ENCODE measurements around the gene TRAM2.

TRAM2 gene

DNA sequence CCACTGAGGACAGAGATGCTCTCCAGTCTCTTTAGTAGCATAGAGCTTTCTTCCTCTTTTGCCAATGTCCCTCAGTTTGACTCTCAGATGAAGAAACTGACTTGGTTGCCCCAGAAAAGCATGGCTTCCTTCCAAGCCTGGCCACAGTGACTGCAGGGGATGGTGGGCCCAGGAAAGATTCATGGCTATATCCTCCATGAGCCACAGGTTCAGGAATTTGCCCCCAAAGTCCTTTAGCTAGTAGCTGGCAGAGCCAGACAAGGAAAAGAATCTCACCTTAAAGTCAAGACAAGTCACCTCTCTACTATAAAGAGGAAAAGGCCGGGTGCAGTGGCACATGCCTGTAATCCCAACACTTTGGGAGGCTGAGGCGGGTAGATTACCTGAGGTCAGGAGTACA lies 43.4 kb downstream of the TRAM2 start:
- Histone ChIP-seq H3K36me3 (peaks cover 6% of the 10 kb centered on the region), H3K9me3 (no peaks in the 10 kb centered on the region), H3K27me3 (no peaks in the 10 kb centered on the region), H3K27ac (no peak overlapping the region), H3K4me1 (ENCODE audit: control insufficient read depth in 1 of 2, insufficient read depth in 1 of 2, low read depth in 1 of 2, low read length in 1 of 2) (no peaks in the 10 kb centered on the region), H3K4me3 (ENCODE audit: low read depth in 1 of 2, low read length in 1 of 2) (no peak overlapping the region)
- no peak for TF ChIP-seq CTCF (IDR thresholded peaks at IDR 0.05)

GRCh38 chr6:52532457-52532856 lies 44.4 kb downstream of the TRAM2 start:
- no peak overlapping the region for H3K27ac ChIP-seq
- no peaks in the 10 kb centered on the region for H3K4me1 ChIP-seq (ENCODE audit: control insufficient read depth in 1 of 2, insufficient read depth in 1 of 2, low read depth in 1 of 2, low read length in 1 of 2)

DNA sequence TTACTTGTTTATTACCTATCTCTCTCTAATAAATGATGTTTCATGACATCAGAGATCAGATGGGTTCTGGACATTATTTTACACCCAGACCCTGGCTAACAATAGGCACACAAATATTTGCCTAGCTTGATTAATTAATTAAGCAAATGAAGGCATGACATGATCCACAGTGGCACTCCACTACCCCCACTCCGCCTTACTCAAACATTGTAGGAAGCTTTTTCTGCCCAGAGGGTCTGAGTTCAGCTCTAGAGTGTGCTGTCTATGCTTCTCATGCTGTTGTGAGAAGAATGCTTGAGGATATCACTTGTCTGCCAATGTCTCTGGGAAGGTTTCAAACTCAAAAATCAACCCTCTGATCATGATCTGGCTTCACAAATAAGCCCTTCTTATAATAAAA lies 45.0 kb downstream of the TRAM2 start:
- Histone ChIP-seq H3K36me3 (peaks cover 6% of the 10 kb centered on the region), H3K4me3 (ENCODE audit: low read depth in 1 of 2, low read length in 1 of 2) (no peak overlapping the region), H3K4me1 (ENCODE audit: control insufficient read depth in 1 of 2, insufficient read depth in 1 of 2, low read depth in 1 of 2, low read length in 1 of 2) (no peaks in the 10 kb centered on the region), H3K27ac (no peak overlapping the region), H3K9me3 (no peaks in the 10 kb centered on the region), H3K27me3 (no peaks in the 10 kb centered on the region)
- no peak for TF ChIP-seq CTCF (IDR thresholded peaks at IDR 0.05)

More at GRCh38 chr6:52532457-52532856, 44.4 kb downstream of the TRAM2 start:
- H3K4me3 ChIP-seq (ENCODE audit: low read depth in 1 of 2, low read length in 1 of 2) = no peak overlapping the region
- peaks cover 6% of the 10 kb centered on the region for H3K36me3 ChIP-seq
- H3K27me3 ChIP-seq = no peaks in the 10 kb centered on the region
- TF ChIP-seq CTCF (IDR thresholded peaks at IDR 0.05) = no peak
- H3K9me3 ChIP-seq = no peaks in the 10 kb centered on the region

GRCh38 chr6:52531396-52531795 lies 45.5 kb downstream of the TRAM2 start:
- Histone ChIP-seq H3K9me3 (no peaks in the 10 kb centered on the region), H3K36me3 (peaks cover 6% of the 10 kb centered on the region), H3K4me1 (ENCODE audit: control insufficient read depth in 1 of 2, insufficient read depth in 1 of 2, low read depth in 1 of 2, low read length in 1 of 2) (no peaks in the 10 kb centered on the region), H3K4me3 (ENCODE audit: low read depth in 1 of 2, low read length in 1 of 2) (no peak overlapping the region), H3K27me3 (no peaks in the 10 kb centered on the region), H3K27ac (no peak overlapping the region)
- no peak for TF ChIP-seq CTCF (IDR thresholded peaks at IDR 0.05)

GRCh38 chr6:52530351-52530750 lies 46.5 kb downstream of the TRAM2 start:
- no peak overlapping the region for H3K27ac ChIP-seq
- no peaks in the 10 kb centered on the region for H3K27me3 ChIP-seq
- no peak for TF ChIP-seq CTCF (IDR thresholded peaks at IDR 0.05)
- H3K36me3 ChIP-seq = peaks cover 6% of the 10 kb centered on the region
- H3K4me1 ChIP-seq (ENCODE audit: control insufficient read depth in 1 of 2, insufficient read depth in 1 of 2, low read depth in 1 of 2, low read length in 1 of 2) = no peaks in the 10 kb centered on the region
- no peaks in the 10 kb centered on the region for H3K9me3 ChIP-seq
- H3K4me3 ChIP-seq (ENCODE audit: low read depth in 1 of 2, low read length in 1 of 2) = no peak overlapping the region

DNA sequence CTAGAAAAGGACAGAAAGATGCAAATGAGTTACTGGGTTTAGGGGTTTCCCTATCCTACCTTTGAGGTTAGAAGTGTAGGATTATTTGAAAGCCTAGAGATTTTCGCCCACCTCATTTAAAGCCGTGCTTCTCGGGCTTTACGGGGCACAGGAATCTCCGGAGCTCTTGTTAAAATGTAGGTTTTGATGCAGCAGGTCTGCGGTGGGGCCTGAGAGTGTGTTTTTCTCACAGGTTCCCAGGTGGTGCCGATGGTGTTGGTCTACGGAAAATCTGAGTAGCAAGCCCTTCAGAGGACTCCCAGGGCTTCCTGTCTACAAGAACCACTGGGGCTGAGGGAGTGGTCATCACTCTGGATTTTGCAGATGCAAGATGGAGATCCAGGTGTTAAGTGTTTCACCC lies 47.5 kb downstream of the TRAM2 start:
- Histone ChIP-seq H3K9me3 (no peaks in the 10 kb centered on the region), H3K27ac (no peak overlapping the region), H3K36me3 (no peaks in the 10 kb centered on the region), H3K27me3 (no peaks in the 10 kb centered on the region), H3K4me3 (ENCODE audit: low read depth in 1 of 2, low read length in 1 of 2) (no peak overlapping the region), H3K4me1 (ENCODE audit: control insufficient read depth in 1 of 2, insufficient read depth in 1 of 2, low read depth in 1 of 2, low read length in 1 of 2) (no peaks in the 10 kb centered on the region)
- no peak for TF ChIP-seq CTCF (IDR thresholded peaks at IDR 0.05)

Data from neutrophil (primary cell).